Renal pelvis (tissue), 4 donors: ENCODE data around the gene CABLES1. TPM values are rescaled to one million over a fixed set of nuclear protein-coding genes. Genes with fewer than 3 reads are reported as not detected.
"Not testable (repeated sequence)": the region's sequence is repeated elsewhere in the genome, so short reads cannot be mapped to it uniquely, and the experiment has no call there.

Source experiments
- DNase-seq: peaks from one replicate; pipeline ENCODE4 v3.0.0-alpha.2; 2013
- polyA plus RNA-seq, 3 donors: library from polyadenylated mRNA; unstranded; fragments of 120-200 nt; gene quantifications; one replicate each; pipeline ENCODE4 v1.2.1, GENCODE V29; 2013; ENCODE audit not compliant: insufficient read length in 3 of 3

CABLES1 gene
- polyA plus RNA-seq, 3 donors = 23.2 to 28.0 (median 24.5) TPM

- no peak for DNase-seq
These were observed 28.7 kb upstream of the CABLES1 start for GRCh38 chr18:23106575-23106974.

- DNase-seq = no peak
These were observed 27.6 kb upstream of the CABLES1 start for GRCh38 chr18:23107718-23108117.

- DNase-seq = no peak
These were observed 26.8 kb upstream of the CABLES1 start for GRCh38 chr18:23108496-23108895.

GRCh38 chr18:23109163-23109562, 26.1 kb upstream of the CABLES1 start:
- DNase-seq = not testable (repeated sequence)

GRCh38 chr18:23113576-23113975, 21.7 kb upstream of the CABLES1 start:
- DNase-seq = no peak

- DNase-seq = peak; percentile 36
These were observed 21.0 kb upstream of the CABLES1 start for GRCh38 chr18:23114171-23114881.

GRCh38 chr18:23114911-23115310, 20.4 kb upstream of the CABLES1 start:
- peak; percentile 28 for DNase-seq

GRCh38 chr18:23115683-23116096, 19.6 kb upstream of the CABLES1 start:
- no peak for DNase-seq

GRCh38 chr18:23121133-23121532, 14.2 kb upstream of the CABLES1 start:
- DNase-seq = no peak

- DNase-seq = no peak
These were observed 12.7 kb upstream of the CABLES1 start for GRCh38 chr18:23122334-23123229.

- DNase-seq = no peak
These were observed 8.8 kb upstream of the CABLES1 start for GRCh38 chr18:23126376-23127056.

- no peak for DNase-seq
These were observed 8.2 kb upstream of the CABLES1 start for GRCh38 chr18:23127090-23127489.

GRCh38 chr18:23129355-23130002, 5.8 kb upstream of the CABLES1 start:
- no peak for DNase-seq

GRCh38 chr18:23131693-23132319, 3.5 kb upstream of the CABLES1 start:
- peak; percentile 78 for DNase-seq

- peak; percentile 58 for DNase-seq
These were observed 1.2 kb upstream of the CABLES1 start for GRCh38 chr18:23133860-23134779.

- DNase-seq = no peak
These were observed 453 bp downstream of the CABLES1 start for GRCh38 chr18:23135550-23136325.

- no peak for DNase-seq
These were observed 1.2 kb downstream of the CABLES1 start for GRCh38 chr18:23136326-23137096.

GRCh38 chr18:23137097-23137635, 1.9 kb downstream of the CABLES1 start:
- no peak for DNase-seq
